Measurements from ENCODE around the gene TMEM59L.

DNA sequence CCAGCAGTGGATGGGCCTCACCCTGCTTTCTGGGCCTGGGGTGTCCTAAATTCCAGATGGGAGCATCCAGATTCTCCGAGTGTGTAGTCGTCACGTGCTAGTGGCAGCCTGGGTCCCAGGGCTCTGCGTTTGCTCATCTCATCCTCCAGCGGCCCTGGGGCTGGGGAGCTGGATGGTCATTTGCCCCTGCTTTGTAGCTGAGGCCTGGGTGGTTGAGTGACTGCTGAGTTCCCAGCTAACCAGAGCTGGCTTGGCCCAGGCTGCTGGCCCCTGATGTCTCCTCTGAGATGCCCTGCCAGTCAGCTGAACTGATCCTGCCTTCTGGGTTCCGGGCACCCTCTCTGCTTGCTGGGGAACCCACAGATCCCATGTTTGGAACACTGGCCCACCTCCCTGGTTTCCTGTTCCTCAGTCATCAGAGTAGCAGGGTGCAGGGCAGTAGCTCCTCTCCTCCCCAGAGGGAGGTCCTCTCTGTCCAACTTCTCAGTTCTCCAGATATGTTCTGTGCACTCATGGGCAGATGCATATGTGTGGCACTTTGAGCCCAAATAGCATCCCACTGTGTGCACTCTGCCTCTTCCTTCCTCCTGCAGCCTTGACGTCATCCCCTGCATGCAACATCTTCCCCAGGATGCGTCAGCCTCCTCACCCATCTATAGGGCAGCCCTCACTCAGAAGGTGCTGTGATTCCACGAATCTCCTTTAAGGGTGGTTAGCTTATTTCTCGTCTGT is 48.4 kb downstream of the TMEM59L start:
- TF ChIP-seq POLR2A (IDR thresholded peaks at IDR 0.05; ENCODE audit: low read length): no peak
- TF ChIP-seq GATA1 (IDR thresholded peaks at IDR 0.05; ENCODE audit: low read depth, low read length): no peak

Measured in erythroblast (primary cell).